HFF-Myc (cell line): Measurements from ENCODE around the gene TCFL5.

ENCODE experiments used
- DNase-seq: peaks from one replicate; pipeline ENCODE4 v3.0.0-alpha.2; 2011; ENCODE audit warnings: low read depth; ENCODE audit errors: extremely low read depth
- H3K4me3 ChIP-seq: replicated peaks from 2 replicates; pipeline ENCODE4 v1.5.1; 2011; ENCODE audit warnings: low read depth, mild to moderate bottlenecking, control low read depth, low read length
- CTCF ChIP-seq: IDR thresholded peaks from 2 replicates; pipeline ENCODE4 v1.5.1; 2012; ENCODE audit warnings: mild to moderate bottlenecking, low read depth, low read length, control low read depth; ENCODE audit errors: missing control alignments

Gene TCFL5

GRCh38 chr20:62795023-62795761 is 66.4 kb downstream of the TCFL5 start:
- H3K4me3 ChIP-seq, result peak overlapping the region; percentile 55
- no peak for TF ChIP-seq CTCF
- no peak for DNase-seq

DNA sequence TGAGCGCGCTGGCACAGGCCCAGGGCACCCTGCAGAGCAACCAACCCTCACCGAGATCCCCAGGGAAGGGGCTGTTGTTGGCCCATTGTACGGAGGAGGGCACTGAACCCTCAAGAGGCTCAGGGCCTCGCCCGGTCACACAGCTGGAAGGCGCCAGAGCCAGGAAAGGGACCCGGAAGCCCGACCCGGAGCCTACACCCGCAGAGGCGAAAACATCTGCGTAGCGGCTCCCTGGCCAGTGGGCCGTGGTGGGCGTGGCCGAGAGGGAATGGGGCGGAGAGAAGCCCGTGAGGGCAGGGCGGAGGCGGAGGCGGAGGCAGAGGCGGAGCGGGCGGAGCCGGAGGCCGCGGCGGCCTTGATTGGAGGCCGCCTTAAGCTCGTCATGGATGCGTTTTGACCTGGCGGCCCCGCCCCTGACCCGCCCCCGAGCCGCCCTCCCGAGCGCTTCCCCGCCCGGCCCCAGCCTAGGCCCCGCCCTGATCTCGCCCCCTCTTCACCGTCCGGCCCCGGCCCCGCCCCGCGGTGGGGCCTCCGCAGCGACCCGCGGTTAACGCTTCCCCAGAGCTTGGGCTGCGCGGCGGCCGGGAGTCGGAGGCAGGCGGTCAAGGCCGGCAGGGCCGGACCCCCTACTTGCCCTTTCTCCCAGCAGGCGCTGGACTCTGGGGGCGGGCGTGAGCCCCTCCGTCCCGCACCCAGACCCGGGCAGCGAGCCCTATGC is 67.5 kb downstream of the TCFL5 start:
- DNase-seq, result peak; percentile 78
- peak overlapping the region; percentile 55 for H3K4me3 ChIP-seq
- TF ChIP-seq CTCF, result no peak

DNA sequence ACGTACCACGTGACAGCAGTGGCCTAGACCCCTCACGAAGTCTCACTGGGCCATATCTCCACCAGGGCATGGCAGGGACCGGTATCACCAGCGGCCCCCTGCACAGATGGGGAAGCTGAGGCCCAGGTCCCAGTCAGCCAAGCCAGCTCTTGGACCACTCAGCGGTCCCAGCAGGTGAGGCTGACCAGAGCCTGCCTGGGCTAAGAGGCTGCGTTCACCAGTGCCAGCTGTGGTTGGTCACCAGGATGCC is 67.9 kb downstream of the TCFL5 start:
- no peak for TF ChIP-seq CTCF
- H3K4me3 ChIP-seq, result no peak overlapping the region

GRCh38 chr20:62792940-62793756 is 68.5 kb downstream of the TCFL5 start:
- H3K4me3 ChIP-seq, result no peak overlapping the region
- no peak for DNase-seq
- no peak for TF ChIP-seq CTCF

More for the DNA sequence above, 67.9 kb downstream of the TCFL5 start:
- DNase-seq, result no peak

DNA sequence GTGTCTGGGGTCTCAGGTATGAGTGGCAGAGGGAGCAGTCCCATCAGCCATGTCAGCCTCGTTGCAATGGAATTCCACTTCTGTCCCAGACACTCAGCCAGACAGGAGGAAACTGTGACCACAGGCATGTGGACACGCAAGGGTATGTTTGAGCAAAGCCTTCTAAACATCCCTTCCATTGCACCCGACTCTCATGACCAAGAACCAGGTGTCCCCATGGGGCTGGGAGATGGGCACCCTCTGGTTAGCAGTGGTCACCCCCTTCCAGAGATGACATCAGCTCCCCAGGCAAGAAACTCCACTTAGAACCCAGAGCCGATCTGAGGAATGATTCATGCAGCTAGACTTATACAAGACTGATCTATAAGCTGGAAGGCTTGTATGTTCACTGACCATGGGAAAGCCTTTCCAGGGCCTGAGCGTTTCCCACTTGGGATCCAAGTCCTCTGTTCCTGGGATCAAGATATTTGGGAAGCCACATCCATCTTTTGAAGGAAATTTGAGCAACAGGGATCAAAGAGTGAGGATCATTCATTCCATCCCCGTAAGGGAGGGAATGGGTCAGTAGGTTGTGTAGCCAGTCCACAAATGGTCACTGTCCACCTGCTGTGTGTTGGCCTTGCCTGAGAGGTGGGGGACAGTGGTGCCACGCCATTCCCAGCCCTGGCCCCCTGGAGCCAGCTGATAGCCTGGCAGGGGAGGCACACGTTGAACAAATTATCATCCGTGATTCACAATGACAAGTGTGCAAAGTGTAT is 69.3 kb downstream of the TCFL5 start:
- H3K4me3 ChIP-seq, result no peak overlapping the region
- no peak for TF ChIP-seq CTCF
- no peak for DNase-seq
